ENCODE results near the gene MYOF. TPM values are rescaled to one million over a fixed set of nuclear protein-coding genes. Genes with fewer than 3 reads are reported as not detected.

Gene MYOF
- 59.4 TPM for total RNA-seq

GRCh38 chr10:93482145-93482834 lies at the start of gene MYOF:
MYOF (minus strand) TSS chr10:93482334; CDS start chr10:93482194, 140 bp downstream.

GRCh38 chr10:93496322-93497041 lies 14.3 kb upstream of the MYOF start, which contains the start of gene CEP55:
CEP55 (plus strand) TSS chr10:93496612; CDS start chr10:93500052, 3,440 bp downstream.

Other genes starting within 250 kb of the MYOF start
- 7.3 TPM for gene CEP55, start 14.3 kb upstream of the MYOF start, total RNA-seq
- gene FFAR4, start 84.3 kb upstream of the MYOF start, total RNA-seq, result not detected
- 7.0 TPM for gene RBP4, start 118.9 kb upstream of the MYOF start, total RNA-seq
- gene PDE6C, start 130.2 kb upstream of the MYOF start, total RNA-seq, result 4.2 TPM
- gene FRA10AC1, start 220.3 kb upstream of the MYOF start, total RNA-seq, result 40.8 TPM

All from camera-type eye (tissue), 1 donor.